Measurements from ENCODE around the gene NOVA2.

GRCh38 chr19:45990113-45990728 is 16.6 kb upstream of the NOVA2 start:
- TF ChIP-seq CTCF (IDR thresholded peaks at IDR 0.05) (no peak), POLR2A (IDR thresholded peaks at IDR 0.05) (no peak)

All from esophagus squamous epithelium (tissue), 4 donors.